Activated CD8-positive, alpha-beta T cell treated with anti-CD3 and anti-CD28 coated beads for 36 hours (primary cell): ENCODE data around the gene RHBDD3. TPM values are rescaled to one million over a fixed set of nuclear protein-coding genes. Genes with fewer than 3 reads are reported as not detected.

Experiments used
- ATAC-seq: fragments of 200-7000 bp; cut with Tn5 transposase; one replicate; pipeline ENCODE4 v1.10.0; 2021; ENCODE audit warnings: mild to moderate bottlenecking, moderate library complexity
- CTCF ChIA-PET: fragments of 350-600 bp; sonication (Branson Sonifier 250); formaldehyde crosslinking; loops from one replicate; lab custom pipeline; 2021; ENCODE audit warnings: antibody characterized with exemption; lab: Charles Lee
- POLR2A ChIA-PET: fragments of 350-600 bp; sonication (Branson Sonifier 250); formaldehyde crosslinking; loops from one replicate; lab custom pipeline; 2021; ENCODE audit warnings: antibody characterized with exemption; lab: Charles Lee
- DNase-seq: peaks from one replicate; pipeline ENCODE4 v3.0.0-alpha.2; 2020
- H3K27ac Mint-ChIP-seq: one replicate; pipeline ENCODE4 v1.8.0; 2021; ENCODE audit warnings: mild to moderate bottlenecking, mixed read lengths
- H3K27me3 Mint-ChIP-seq: one replicate; pipeline ENCODE4 v1.8.0; 2021; ENCODE audit warnings: mixed read lengths
- H3K36me3 Mint-ChIP-seq: one replicate; pipeline ENCODE4 v1.8.0; 2021; ENCODE audit warnings: low read depth, mixed read lengths
- H3K4me1 Mint-ChIP-seq: one replicate; pipeline ENCODE4 v1.8.0; 2021; ENCODE audit warnings: low read depth, mixed read lengths
- H3K4me3 Mint-ChIP-seq: one replicate; pipeline ENCODE4 v1.8.0; 2021; ENCODE audit warnings: mild to moderate bottlenecking, moderate library complexity, mixed read lengths
- H3K9me3 Mint-ChIP-seq: one replicate; pipeline ENCODE4 v1.8.0; 2021; ENCODE audit warnings: mixed read lengths
- CTCF ChIP-seq: fragments of 200-600 bp; IDR thresholded peaks from one replicate; pipeline ENCODE4 v1.8.0; 2022; ENCODE audit warnings: antibody characterized with exemption, mild to moderate bottlenecking
- intact Hi-C: fragments of 100-400 bp; cut with micrococcal nuclease; formaldehyde crosslinking; loops from one replicate; pipeline ENCODE4 v1.10.0; 2022
- total RNA-seq, 2 experiments: library from RNA; stranded (reverse); gene quantifications; one replicate each; pipeline ENCODE4 v1.2.3, GENCODE V29; 2021

The RHBDD3 gene
- total RNA-seq, 2 experiments from 2014 or later = 24.5 to 25.4 TPM

- H3K4me1 Mint-ChIP-seq = no peaks in the 10 kb centered on the region
- TF ChIP-seq CTCF = no peak
- no peaks in the 10 kb centered on the region for H3K27me3 Mint-ChIP-seq
- no peaks in the 10 kb centered on the region for H3K9me3 Mint-ChIP-seq
- intact Hi-C loops = no loop called here
- ChIA-PET POLR2A (interaction anchor here (0.9 kb wide), 1 partner anchor 22 kb away, joined by 3 read pairs; no protein-coding TSS in a partner anchor), CTCF (interaction anchor here (1.1 kb wide), 1 partner anchor 27 kb away, joined by 5 read pairs; no protein-coding TSS in a partner anchor)
- no peak overlapping the region for H3K4me3 Mint-ChIP-seq
- no peak for DNase-seq
- H3K36me3 Mint-ChIP-seq = no peaks in the 10 kb centered on the region
- no peak for ATAC-seq
- no peak overlapping the region for H3K27ac Mint-ChIP-seq
These were observed 49.7 kb downstream of the RHBDD3 start for GRCh38 chr22:29217827-29218757.

DNA sequence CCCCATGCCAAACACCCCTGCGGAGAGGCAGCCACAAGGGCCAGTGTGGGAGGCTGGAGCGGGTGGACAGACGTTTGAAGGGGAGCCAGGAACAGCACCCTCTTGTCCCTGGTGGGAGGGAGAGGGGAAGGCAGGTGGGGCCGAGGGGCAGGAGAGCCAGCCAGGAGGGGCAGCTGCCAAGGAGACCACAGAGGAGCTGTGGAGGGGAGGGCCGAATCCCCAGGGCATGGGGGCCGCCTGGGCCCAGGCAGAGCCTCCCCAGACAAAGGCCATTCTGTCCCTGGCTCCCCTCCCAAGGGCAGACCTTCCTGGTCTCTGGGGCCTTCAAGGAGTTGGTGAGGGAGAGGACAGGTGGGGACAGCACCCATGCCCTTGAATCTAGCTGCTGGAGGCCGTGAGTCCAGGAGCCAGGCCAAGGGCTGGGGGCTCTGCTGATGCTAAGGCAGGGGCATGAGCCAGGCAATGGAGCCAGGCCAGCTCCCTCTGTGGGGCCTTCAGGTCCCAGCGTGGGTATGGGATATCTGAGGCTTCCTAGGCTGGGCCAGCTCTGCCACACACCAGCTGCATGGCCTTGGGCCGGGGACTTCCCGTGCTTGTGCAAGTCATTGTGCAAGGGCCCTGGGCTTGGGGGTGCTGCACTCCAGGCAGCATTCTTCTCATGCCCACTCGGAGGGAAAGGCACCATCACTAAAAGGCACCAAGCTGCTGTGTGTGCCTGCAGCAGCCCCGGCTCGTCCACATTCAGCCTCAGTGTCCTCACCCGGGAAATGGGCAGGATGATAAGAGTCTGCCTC lies 50.7 kb downstream of the RHBDD3 start:
- DNase-seq (no peak), ATAC-seq (no peak)
- Mint-ChIP-seq H3K9me3 (no peaks in the 10 kb centered on the region), H3K4me3 (no peak overlapping the region), H3K27me3 (no peaks in the 10 kb centered on the region), H3K4me1 (no peaks in the 10 kb centered on the region), H3K36me3 (no peaks in the 10 kb centered on the region), H3K27ac (no peak overlapping the region)
- ChIA-PET POLR2A (no interaction called here), CTCF (no interaction called here)
- intact Hi-C loops = no loop called here
- no peak for TF ChIP-seq CTCF

- ATAC-seq (no peak), DNase-seq (no peak)
- no peaks in the 10 kb centered on the region for H3K9me3 Mint-ChIP-seq
- no peak for TF ChIP-seq CTCF
- intact Hi-C loops = no loop called here
- H3K4me1 Mint-ChIP-seq = no peaks in the 10 kb centered on the region
- no peaks in the 10 kb centered on the region for H3K36me3 Mint-ChIP-seq
- ChIA-PET POLR2A (no interaction called here), CTCF (no interaction called here)
- no peaks in the 10 kb centered on the region for H3K27me3 Mint-ChIP-seq
- H3K4me3 Mint-ChIP-seq = no peak overlapping the region
- no peak overlapping the region for H3K27ac Mint-ChIP-seq
These were observed 51.5 kb downstream of the RHBDD3 start for GRCh38 chr22:29216011-29216872.

DNA sequence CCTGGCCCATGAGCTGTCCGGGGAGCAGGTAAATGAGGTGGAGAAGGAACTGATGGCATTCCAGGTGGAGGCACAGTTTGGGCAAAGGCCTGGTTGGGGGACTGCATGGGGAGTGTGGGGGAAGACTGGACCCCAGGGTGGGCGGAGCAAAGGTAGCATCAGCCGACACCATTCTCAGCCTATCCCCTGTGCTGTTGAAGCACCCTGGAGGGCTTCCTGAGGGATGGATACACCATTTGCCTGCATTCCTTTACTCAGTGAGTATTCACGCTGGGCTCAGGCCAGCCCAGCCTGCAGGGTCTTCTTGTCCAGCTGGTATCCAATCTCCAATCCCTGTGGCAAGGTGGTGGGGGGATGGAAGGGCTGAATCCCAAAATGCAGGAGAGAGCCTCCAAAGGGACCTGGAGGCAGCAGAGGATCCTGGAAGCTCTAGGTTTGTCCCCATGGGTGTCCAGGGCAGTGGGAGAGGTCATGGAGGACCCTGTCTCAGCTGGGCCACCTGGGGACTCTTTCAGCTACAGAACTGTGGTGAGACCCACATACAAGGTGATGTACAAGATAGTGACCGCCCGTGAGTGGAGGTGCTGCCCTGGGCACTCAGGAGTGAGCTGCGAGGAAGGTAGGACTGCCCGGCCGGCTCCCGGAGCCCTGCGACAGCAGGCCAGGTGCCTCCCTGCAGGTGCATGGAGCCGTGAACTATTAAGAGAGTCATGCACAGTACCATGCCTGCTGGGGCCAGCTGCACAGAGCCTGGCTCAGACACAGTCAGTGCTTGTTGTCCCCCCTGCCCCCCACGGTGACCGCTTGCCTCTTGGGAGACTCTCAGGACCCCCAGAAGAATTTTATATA lies 52.5 kb downstream of the RHBDD3 start:
- Mint-ChIP-seq H3K36me3 (no peaks in the 10 kb centered on the region), H3K27ac (no peak overlapping the region), H3K9me3 (no peaks in the 10 kb centered on the region), H3K4me3 (no peak overlapping the region), H3K27me3 (no peaks in the 10 kb centered on the region), H3K4me1 (no peaks in the 10 kb centered on the region)
- CTCF ChIA-PET = interaction anchor here (1.1 kb wide), 1 partner anchor 36 kb away, joined by 3 read pairs; no protein-coding TSS in a partner anchor
- intact Hi-C loops = no loop called here
- ATAC-seq (no peak), DNase-seq (no peak)
- POLR2A ChIA-PET = no interaction called here
- no peak for TF ChIP-seq CTCF
